Measurements from ENCODE around the gene CD8B2.

The CD8B2 gene

DNA sequence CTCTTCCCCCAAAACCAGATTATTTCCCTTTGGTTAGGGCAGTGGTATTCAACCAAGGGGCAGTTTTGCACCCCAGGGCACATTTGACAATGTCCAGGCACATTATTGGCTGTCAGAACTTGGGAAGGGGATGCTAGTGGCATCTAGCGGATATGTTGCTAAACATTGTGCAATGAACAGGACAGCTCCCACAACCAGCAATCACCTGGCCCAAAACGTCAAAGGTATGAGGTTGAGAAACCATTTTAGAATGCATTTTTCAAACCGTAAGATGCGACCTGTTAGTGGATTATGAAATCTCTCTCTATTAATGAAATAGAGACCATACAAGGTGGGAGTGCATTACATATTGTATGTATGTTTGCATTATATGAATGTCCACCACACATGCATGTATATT lies 54.2 kb downstream of the CD8B2 start:
- Histone ChIP-seq H3K36me3 (ENCODE audit: insufficient read depth, insufficient read length, low read length) (no peaks in the 10 kb centered on the region), H3K9ac (ENCODE audit: insufficient read length, low read depth) (no peak overlapping the region), H3K4me3 (ENCODE audit: insufficient read length, low read depth) (no peak overlapping the region), H3K27me3 (ENCODE audit: insufficient read depth, insufficient read length) (peaks cover 13% of the 10 kb centered on the region), H3K4me1 (ENCODE audit: insufficient read depth, insufficient read length) (no peaks in the 10 kb centered on the region), H3K9me3 (ENCODE audit: insufficient read depth, low read length) (no peaks in the 10 kb centered on the region)
- TF ChIP-seq SUZ12 (IDR thresholded peaks at IDR 0.05; ENCODE audit: extremely low read depth, insufficient read depth, insufficient read length) (no peak), YY1 (IDR thresholded peaks at IDR 0.05; ENCODE audit: insufficient read depth, insufficient read length) (no peak), ZNF274 (IDR thresholded peaks at IDR 0.05; ENCODE audit: low read depth, low read length) (no peak)
- no peak for DNase-seq (ENCODE audit: low read depth, low spot score)

DNA sequence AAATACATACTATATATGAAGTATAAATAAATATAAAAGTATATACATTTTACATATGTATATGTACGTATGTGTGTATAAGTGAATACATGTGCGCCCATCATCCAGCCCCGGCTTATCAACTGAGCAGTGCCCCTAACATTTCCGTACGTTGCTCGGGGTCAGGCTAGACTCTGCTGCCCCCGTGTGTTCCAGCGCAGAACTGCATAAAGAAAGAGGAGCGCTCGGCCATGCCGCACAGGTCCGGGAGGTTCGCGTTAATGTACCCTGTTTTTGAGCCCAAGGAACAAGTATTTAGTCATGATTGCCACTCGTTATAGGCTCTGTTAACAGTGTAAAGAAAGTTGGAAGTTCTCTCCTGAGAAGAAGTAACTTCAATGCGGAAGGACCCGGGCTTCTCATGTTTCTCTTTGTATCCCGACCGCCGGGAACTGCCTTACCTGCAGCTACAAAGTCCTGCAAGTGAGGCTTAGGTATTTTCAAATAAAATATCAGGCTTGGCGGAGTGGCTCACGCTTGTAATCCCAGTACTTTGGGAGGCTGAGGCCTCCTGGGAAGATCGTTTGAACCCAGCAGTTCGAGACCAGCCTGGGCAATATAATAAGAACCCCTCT lies 55.7 kb downstream of the CD8B2 start:
- H3K4me1 ChIP-seq (ENCODE audit: insufficient read depth, insufficient read length): no peaks in the 10 kb centered on the region
- H3K27me3 ChIP-seq (ENCODE audit: insufficient read depth, insufficient read length): peaks cover 13% of the 10 kb centered on the region
- peak; percentile 58 for DNase-seq (ENCODE audit: low read depth, low spot score)
- H3K36me3 ChIP-seq (ENCODE audit: insufficient read depth, insufficient read length, low read length): no peaks in the 10 kb centered on the region
- no peak overlapping the region for H3K9ac ChIP-seq (ENCODE audit: insufficient read length, low read depth)
- no peak for TF ChIP-seq YY1 (IDR thresholded peaks at IDR 0.05; ENCODE audit: insufficient read depth, insufficient read length)
- no peaks in the 10 kb centered on the region for H3K9me3 ChIP-seq (ENCODE audit: insufficient read depth, low read length)
- H3K4me3 ChIP-seq (ENCODE audit: insufficient read length, low read depth): peak overlapping the region; percentile 25

DNA sequence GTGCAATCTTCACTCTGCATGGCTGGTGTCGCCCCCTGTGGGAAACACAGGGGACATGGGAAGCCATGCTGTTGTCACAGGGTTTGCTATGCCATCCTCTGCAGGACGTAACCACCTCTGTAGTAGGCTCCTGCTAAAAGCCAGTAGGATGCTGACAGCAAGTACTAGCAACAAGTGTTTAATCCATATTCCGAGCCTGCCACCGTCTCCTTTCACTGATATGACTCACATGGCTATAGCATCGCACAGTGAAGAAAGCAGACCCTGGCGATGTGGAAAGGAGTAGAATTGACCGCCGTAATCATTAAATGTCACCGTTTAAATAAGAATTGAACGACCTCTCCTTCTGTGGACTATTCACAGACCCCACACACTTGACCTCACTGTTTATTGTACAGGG lies 57.8 kb downstream of the CD8B2 start:
- no peaks in the 10 kb centered on the region for H3K36me3 ChIP-seq (ENCODE audit: insufficient read depth, insufficient read length, low read length)
- peaks cover 13% of the 10 kb centered on the region for H3K27me3 ChIP-seq (ENCODE audit: insufficient read depth, insufficient read length)
- TF ChIP-seq ZNF274 (IDR thresholded peaks at IDR 0.05; ENCODE audit: low read depth, low read length) (no peak), YY1 (IDR thresholded peaks at IDR 0.05; ENCODE audit: insufficient read depth, insufficient read length) (no peak), SUZ12 (IDR thresholded peaks at IDR 0.05; ENCODE audit: extremely low read depth, insufficient read depth, insufficient read length) (no peak)
- no peak for DNase-seq (ENCODE audit: low read depth, low spot score)
- no peak overlapping the region for H3K9ac ChIP-seq (ENCODE audit: insufficient read length, low read depth)
- H3K4me3 ChIP-seq (ENCODE audit: insufficient read length, low read depth): no peak overlapping the region
- H3K4me1 ChIP-seq (ENCODE audit: insufficient read depth, insufficient read length): no peaks in the 10 kb centered on the region
- H3K9me3 ChIP-seq (ENCODE audit: insufficient read depth, low read length): no peaks in the 10 kb centered on the region

DNA sequence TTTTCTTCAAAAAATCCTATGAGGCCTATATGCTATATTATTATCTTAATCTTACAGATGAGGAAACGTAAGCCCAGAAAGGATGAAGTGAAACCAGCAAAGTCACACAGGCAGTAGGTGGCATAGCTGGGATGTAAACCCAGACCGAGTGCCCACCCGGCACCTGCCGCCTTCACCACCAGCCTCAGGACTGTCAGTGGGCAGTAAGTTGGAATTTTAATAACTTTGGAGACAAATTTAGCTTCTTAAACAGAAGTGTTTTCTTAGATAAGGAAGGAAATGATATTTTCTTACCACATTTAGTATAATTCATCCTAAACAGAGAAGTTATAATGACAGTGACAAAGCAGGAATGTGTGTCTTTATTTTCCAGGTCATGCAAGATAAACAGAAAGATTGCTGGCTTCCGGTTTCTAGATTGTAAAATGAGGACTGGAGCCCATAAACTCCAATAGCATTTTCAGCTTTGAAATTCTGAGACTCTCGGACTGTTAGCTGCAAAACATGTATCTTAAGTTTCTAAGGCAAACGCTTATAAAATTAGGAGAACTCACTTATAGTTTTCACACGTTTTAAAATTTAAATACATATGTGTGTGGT lies 59.3 kb downstream of the CD8B2 start:
- Histone ChIP-seq H3K27me3 (ENCODE audit: insufficient read depth, insufficient read length) (peaks cover 13% of the 10 kb centered on the region), H3K9ac (ENCODE audit: insufficient read length, low read depth) (no peak overlapping the region), H3K4me3 (ENCODE audit: insufficient read length, low read depth) (no peak overlapping the region), H3K36me3 (ENCODE audit: insufficient read depth, insufficient read length, low read length) (no peaks in the 10 kb centered on the region), H3K4me1 (ENCODE audit: insufficient read depth, insufficient read length) (no peaks in the 10 kb centered on the region), H3K9me3 (ENCODE audit: insufficient read depth, low read length) (no peaks in the 10 kb centered on the region)
- DNase-seq (ENCODE audit: low read depth, low spot score): no peak
- TF ChIP-seq YY1 (IDR thresholded peaks at IDR 0.05; ENCODE audit: insufficient read depth, insufficient read length) (no peak), SUZ12 (IDR thresholded peaks at IDR 0.05; ENCODE audit: extremely low read depth, insufficient read depth, insufficient read length) (no peak), ZNF274 (IDR thresholded peaks at IDR 0.05; ENCODE audit: low read depth, low read length) (no peak)

DNA sequence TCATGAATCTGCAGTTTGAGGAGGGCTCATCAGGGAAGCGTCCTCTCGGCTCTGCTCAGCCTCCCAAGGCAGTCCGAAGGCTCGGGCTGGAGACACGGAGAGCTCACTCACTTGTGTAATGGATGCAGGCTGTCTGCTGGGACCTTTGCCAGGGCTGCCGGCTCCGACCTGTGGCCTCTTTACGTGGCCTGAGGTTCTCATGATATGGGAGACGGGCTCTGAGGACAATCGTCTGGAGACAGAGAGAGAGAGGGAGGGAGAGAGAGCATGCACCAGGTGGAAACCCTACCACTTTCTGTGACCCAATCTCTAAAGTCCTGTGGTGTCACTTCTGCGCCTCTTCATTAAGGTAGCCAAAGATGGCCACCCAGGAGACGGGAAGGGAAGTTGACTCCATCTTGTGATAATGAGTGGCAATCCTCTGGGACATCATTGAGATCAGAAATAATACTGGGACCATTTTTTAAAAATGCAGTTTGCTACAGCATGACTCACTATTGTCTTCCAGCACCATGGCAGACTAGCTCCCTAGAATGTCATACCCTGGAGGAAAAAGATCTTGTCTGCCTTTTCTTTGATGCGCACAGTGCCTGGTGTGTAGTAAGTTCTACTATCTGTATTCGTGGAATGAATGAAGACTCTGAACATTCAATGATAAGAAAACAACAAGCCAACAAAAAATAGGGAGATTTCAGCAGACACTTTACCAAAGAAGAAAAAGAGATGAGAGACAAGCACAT lies 60.2 kb downstream of the CD8B2 start:
- H3K4me3 ChIP-seq (ENCODE audit: insufficient read length, low read depth): no peak overlapping the region
- H3K9me3 ChIP-seq (ENCODE audit: insufficient read depth, low read length): no peaks in the 10 kb centered on the region
- peaks cover 6% of the 10 kb centered on the region for H3K27me3 ChIP-seq (ENCODE audit: insufficient read depth, insufficient read length)
- H3K36me3 ChIP-seq (ENCODE audit: insufficient read depth, insufficient read length, low read length): no peaks in the 10 kb centered on the region
- no peaks in the 10 kb centered on the region for H3K4me1 ChIP-seq (ENCODE audit: insufficient read depth, insufficient read length)
- no peak overlapping the region for H3K9ac ChIP-seq (ENCODE audit: insufficient read length, low read depth)
- TF ChIP-seq SUZ12 (IDR thresholded peaks at IDR 0.05; ENCODE audit: extremely low read depth, insufficient read depth, insufficient read length) (no peak), YY1 (IDR thresholded peaks at IDR 0.05; ENCODE audit: insufficient read depth, insufficient read length) (no peak), ZNF274 (IDR thresholded peaks at IDR 0.05; ENCODE audit: low read depth, low read length) (no peak)
- DNase-seq (ENCODE audit: low read depth, low spot score): no peak

DNA sequence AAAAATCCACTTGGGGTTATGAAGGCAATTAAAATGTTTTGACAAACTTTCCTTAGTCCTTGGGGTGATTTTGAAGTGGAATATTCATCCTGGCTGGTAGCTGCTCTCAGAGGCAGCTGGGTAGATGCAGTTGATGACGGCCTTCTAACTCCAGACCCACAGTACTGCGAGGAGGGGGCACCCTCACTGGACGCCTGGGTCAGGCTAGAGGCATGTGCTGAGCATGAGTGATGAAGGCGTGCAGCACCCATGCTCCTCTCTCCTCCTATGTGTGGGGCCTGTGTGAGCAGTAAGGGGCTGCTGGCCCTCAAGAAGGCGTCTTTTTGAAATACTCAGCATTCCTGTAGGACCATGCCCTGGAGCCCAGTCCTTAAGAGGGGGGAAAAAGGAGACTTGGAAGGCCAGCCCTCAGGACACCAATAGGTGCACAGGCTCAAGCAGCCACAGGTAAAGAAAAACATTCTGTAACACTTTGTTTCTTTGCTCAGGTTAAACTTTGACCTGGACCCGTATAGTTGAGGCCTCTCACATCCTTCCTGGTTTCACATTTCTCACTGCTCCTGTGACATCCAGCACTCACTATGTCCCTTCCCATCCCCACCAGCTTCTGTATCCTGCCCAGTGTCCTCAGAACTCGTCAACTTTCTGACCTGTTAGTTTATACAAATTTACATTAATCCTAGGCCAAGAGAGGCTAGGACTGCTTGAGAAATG lies 64.4 kb downstream of the CD8B2 start:
- H3K9me3 ChIP-seq (ENCODE audit: insufficient read depth, low read length): no peaks in the 10 kb centered on the region
- no peaks in the 10 kb centered on the region for H3K36me3 ChIP-seq (ENCODE audit: insufficient read depth, insufficient read length, low read length)
- H3K4me3 ChIP-seq (ENCODE audit: insufficient read length, low read depth): no peak overlapping the region
- TF ChIP-seq SUZ12 (IDR thresholded peaks at IDR 0.05; ENCODE audit: extremely low read depth, insufficient read depth, insufficient read length) (no peak), ZNF274 (IDR thresholded peaks at IDR 0.05; ENCODE audit: low read depth, low read length) (no peak), YY1 (IDR thresholded peaks at IDR 0.05; ENCODE audit: insufficient read depth, insufficient read length) (no peak)
- H3K27me3 ChIP-seq (ENCODE audit: insufficient read depth, insufficient read length): no peaks in the 10 kb centered on the region
- H3K4me1 ChIP-seq (ENCODE audit: insufficient read depth, insufficient read length): no peaks in the 10 kb centered on the region
- DNase-seq (ENCODE audit: low read depth, low spot score): no peak
- H3K9ac ChIP-seq (ENCODE audit: insufficient read length, low read depth): no peak overlapping the region

DNA sequence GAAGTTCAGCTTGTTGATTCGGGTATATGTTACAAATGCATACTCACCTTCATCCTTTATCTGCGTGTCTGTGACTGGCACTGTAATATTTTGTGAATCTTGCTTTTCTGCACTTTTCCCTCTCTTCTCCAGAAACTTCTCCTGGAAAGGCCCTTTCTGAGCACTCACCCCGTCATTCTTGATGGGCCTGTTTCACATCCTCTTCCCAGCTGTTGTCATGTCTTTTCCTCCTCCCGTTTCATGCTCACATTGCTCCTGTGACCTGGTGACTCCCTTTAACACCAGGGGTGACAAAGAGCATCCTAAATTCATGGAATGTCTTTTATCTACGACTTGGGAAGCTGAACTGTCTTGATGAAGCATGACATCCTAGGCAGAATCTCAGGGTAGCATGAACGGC lies 65.8 kb downstream of the CD8B2 start:
- Histone ChIP-seq H3K9ac (ENCODE audit: insufficient read length, low read depth) (no peak overlapping the region), H3K9me3 (ENCODE audit: insufficient read depth, low read length) (no peaks in the 10 kb centered on the region), H3K27me3 (ENCODE audit: insufficient read depth, insufficient read length) (no peaks in the 10 kb centered on the region), H3K4me1 (ENCODE audit: insufficient read depth, insufficient read length) (no peaks in the 10 kb centered on the region), H3K4me3 (ENCODE audit: insufficient read length, low read depth) (no peak overlapping the region), H3K36me3 (ENCODE audit: insufficient read depth, insufficient read length, low read length) (no peaks in the 10 kb centered on the region)
- DNase-seq (ENCODE audit: low read depth, low spot score): no peak
- TF ChIP-seq YY1 (IDR thresholded peaks at IDR 0.05; ENCODE audit: insufficient read depth, insufficient read length) (no peak), ZNF274 (IDR thresholded peaks at IDR 0.05; ENCODE audit: low read depth, low read length) (no peak), SUZ12 (IDR thresholded peaks at IDR 0.05; ENCODE audit: extremely low read depth, insufficient read depth, insufficient read length) (no peak)
